B cell (primary cell): Measurements from ENCODE around the gene PCF11.

ENCODE experiments used
- EZH2 ChIP-seq: IDR thresholded peaks from 2 replicates; pipeline ENCODE4 v1.6.1; 2012; ENCODE audit warnings: borderline replicate concordance, low read depth, mild to moderate bottlenecking, moderate library complexity, low read length; ENCODE audit not compliant: insufficient read depth, poor library complexity, severe bottlenecking
- TF ChIP-seq, protein P1 (sequence below): fragments of 200-600 bp; IDR thresholded peaks from one replicate; pipeline ENCODE4 v1.8.0; 2022; ENCODE audit warnings: antibody characterized with exemption, mild to moderate bottlenecking

DNA sequence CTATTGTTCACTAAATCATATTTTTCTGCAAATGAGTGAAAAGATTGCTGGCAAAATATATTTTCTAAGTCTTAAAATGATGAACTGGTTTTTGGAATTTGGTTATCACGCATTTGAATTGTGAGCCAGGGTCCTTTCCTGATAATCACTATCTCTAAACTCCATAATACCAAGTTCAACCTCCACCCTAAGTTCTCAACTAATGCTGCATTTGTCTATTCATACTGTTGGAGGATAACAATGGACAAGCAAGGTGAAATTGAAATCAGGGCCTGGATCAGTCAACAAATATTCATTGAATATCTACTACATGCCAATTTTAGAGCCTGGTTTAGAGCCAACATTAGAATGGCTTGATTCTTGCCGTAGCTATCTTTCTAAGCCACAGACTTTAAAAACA lies 4.7 kb upstream of the PCF11 start:
- TF ChIP-seq, protein P1, sequence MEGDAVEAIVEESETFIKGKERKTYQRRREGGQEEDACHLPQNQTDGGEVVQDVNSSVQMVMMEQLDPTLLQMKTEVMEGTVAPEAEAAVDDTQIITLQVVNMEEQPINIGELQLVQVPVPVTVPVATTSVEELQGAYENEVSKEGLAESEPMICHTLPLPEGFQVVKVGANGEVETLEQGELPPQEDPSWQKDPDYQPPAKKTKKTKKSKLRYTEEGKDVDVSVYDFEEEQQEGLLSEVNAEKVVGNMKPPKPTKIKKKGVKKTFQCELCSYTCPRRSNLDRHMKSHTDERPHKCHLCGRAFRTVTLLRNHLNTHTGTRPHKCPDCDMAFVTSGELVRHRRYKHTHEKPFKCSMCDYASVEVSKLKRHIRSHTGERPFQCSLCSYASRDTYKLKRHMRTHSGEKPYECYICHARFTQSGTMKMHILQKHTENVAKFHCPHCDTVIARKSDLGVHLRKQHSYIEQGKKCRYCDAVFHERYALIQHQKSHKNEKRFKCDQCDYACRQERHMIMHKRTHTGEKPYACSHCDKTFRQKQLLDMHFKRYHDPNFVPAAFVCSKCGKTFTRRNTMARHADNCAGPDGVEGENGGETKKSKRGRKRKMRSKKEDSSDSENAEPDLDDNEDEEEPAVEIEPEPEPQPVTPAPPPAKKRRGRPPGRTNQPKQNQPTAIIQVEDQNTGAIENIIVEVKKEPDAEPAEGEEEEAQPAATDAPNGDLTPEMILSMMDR: no peak
- TF ChIP-seq EZH2: no peak
